Fibroblast of upper back skin (primary cell): Measurements from ENCODE around the gene TAF4B.

ENCODE experiments used
- DNase-seq: peaks from one replicate; pipeline ENCODE4 v3.0.0-alpha.2; 2013

TAF4B gene

GRCh38 chr18:26394047-26394654 lies 167.9 kb downstream of the TAF4B start:
- DNase-seq: no peak

- DNase-seq: no peak
These were observed 170.8 kb downstream of the TAF4B start for GRCh38 chr18:26397019-26397418.

GRCh38 chr18:26403491-26403890 lies 177.2 kb downstream of the TAF4B start:
- DNase-seq: no peak

- peak; percentile 61 for DNase-seq
These were observed 179.1 kb downstream of the TAF4B start for GRCh38 chr18:26405190-26405801.

GRCh38 chr18:26406324-26406723 lies 180.1 kb downstream of the TAF4B start:
- DNase-seq: no peak

- no peak for DNase-seq
These were observed 180.7 kb downstream of the TAF4B start for GRCh38 chr18:26406854-26407517.

- DNase-seq: no peak
These were observed 181.7 kb downstream of the TAF4B start for GRCh38 chr18:26407736-26408601.

- no peak for DNase-seq
These were observed 182.8 kb downstream of the TAF4B start for GRCh38 chr18:26409091-26409490.

- DNase-seq: peak; percentile 82
These were observed 188.7 kb downstream of the TAF4B start for GRCh38 chr18:26414901-26415440.

- DNase-seq: no peak
These were observed 189.4 kb downstream of the TAF4B start for GRCh38 chr18:26415631-26416030.

GRCh38 chr18:26416652-26417150 lies 190.5 kb downstream of the TAF4B start:
- DNase-seq: no peak

GRCh38 chr18:26417190-26417589 lies 190.9 kb downstream of the TAF4B start:
- no peak for DNase-seq

GRCh38 chr18:26418225-26418624 lies 192.0 kb downstream of the TAF4B start:
- no peak for DNase-seq

- peak; percentile 41 for DNase-seq
These were observed 193.5 kb downstream of the TAF4B start for GRCh38 chr18:26419746-26420145.

GRCh38 chr18:26421503-26421902 lies 195.3 kb downstream of the TAF4B start:
- DNase-seq: no peak

- no peak for DNase-seq
These were observed 195.7 kb downstream of the TAF4B start for GRCh38 chr18:26421931-26422330.

GRCh38 chr18:26422472-26423162 lies 196.4 kb downstream of the TAF4B start:
- DNase-seq: no peak

- DNase-seq: no peak
These were observed 198.3 kb downstream of the TAF4B start for GRCh38 chr18:26424428-26425147.

GRCh38 chr18:26425148-26425531 lies 198.9 kb downstream of the TAF4B start:
- peak; percentile 25 for DNase-seq

- peak; percentile 88 for DNase-seq
These were observed 203.4 kb downstream of the TAF4B start for GRCh38 chr18:26429535-26430226.
